Mesendoderm (in vitro differentiated cells): ENCODE results near the gene TNK2.

Experiments used
- DNase-seq: peaks from one replicate; pipeline ENCODE4 v3.0.0; 2013
- H2AK5ac ChIP-seq: 2 replicates; pipeline ENCODE4 v1.6.1; 2013; ENCODE audit warnings: low read length, inconsistent platforms
- H2BK120ac ChIP-seq: 2 replicates; pipeline ENCODE4 v1.6.1; 2013; ENCODE audit warnings: low read depth, mild to moderate bottlenecking, low read length, moderate library complexity, mixed read lengths
- H2BK15ac ChIP-seq: replicated peaks from 2 replicates; pipeline ENCODE4 v1.6.1; 2013; ENCODE audit warnings: low read depth, mild to moderate bottlenecking, moderate library complexity
- H2BK5ac ChIP-seq: 2 replicates; pipeline ENCODE4 v1.6.1; 2013; ENCODE audit warnings: low read length, inconsistent platforms
- H3K18ac ChIP-seq: 2 replicates; pipeline ENCODE4 v1.6.1; 2013; ENCODE audit warnings: mild to moderate bottlenecking, low read length, mixed read lengths
- H3K23ac ChIP-seq: one replicate; pipeline ENCODE4 v1.6.1; 2013; ENCODE audit warnings: low read length
- H3K27ac ChIP-seq: 2 replicates; pipeline ENCODE4 v1.5.1; 2013; ENCODE audit warnings: low read depth, mild to moderate bottlenecking, inconsistent platforms, low read length, moderate library complexity
- H3K27me3 ChIP-seq: 2 replicates; pipeline ENCODE4 v1.6.1; 2013; ENCODE audit warnings: low read length, control low read depth, mild to moderate bottlenecking, inconsistent platforms; ENCODE audit not compliant: insufficient read depth, poor library complexity
- H3K36me3 ChIP-seq: 2 replicates; pipeline ENCODE4 v1.6.1; 2013; ENCODE audit warnings: low read length, inconsistent platforms; ENCODE audit not compliant: control insufficient read depth, insufficient read depth
- H3K4ac ChIP-seq: one replicate; pipeline ENCODE4 v1.6.1; 2013; ENCODE audit warnings: low read depth, mild to moderate bottlenecking, low read length, moderate library complexity
- H3K4me1 ChIP-seq: 2 replicates; pipeline ENCODE4 v1.6.1; 2013; ENCODE audit warnings: low read depth, low read length, inconsistent platforms; ENCODE audit not compliant: control insufficient read depth
- H3K4me2 ChIP-seq: 2 replicates; pipeline ENCODE4 v1.6.1; 2013; ENCODE audit warnings: low read length
- H3K4me3 ChIP-seq: 2 replicates; pipeline ENCODE4 v1.5.1; 2013; ENCODE audit warnings: mild to moderate bottlenecking, low read length
- H3K56ac ChIP-seq: one replicate; pipeline ENCODE4 v1.6.1; 2013; ENCODE audit warnings: low read length
- H3K79me1 ChIP-seq: 2 replicates; pipeline ENCODE4 v1.6.1; 2013; ENCODE audit warnings: low read length, inconsistent platforms
- H3K79me2 ChIP-seq: 2 replicates; pipeline ENCODE4 v1.6.1; 2013; ENCODE audit warnings: mild to moderate bottlenecking, low read length; ENCODE audit not compliant: control insufficient read depth, insufficient read depth
- H3K9ac ChIP-seq: 2 replicates; pipeline ENCODE4 v1.6.1; 2013; ENCODE audit warnings: low read length, inconsistent platforms
- H4K5ac ChIP-seq: one replicate; pipeline ENCODE4 v1.6.1; 2013; ENCODE audit warnings: low read length
- H4K8ac ChIP-seq: one replicate; pipeline ENCODE4 v1.6.1; 2013; ENCODE audit warnings: low read depth, mild to moderate bottlenecking, control low read depth, low read length, moderate library complexity
- WGBS: extraction: QIAGEN DNeasy Blood & Tissue Kit; methylation state at CpG from one replicate; pipeline ENCODE4 v1.1.7; 2013; ENCODE audit warnings: low lambda C conversion rate, missing lambda C conversion rate; ENCODE audit not compliant: insufficient coverage; ENCODE audit errors: extremely low coverage; 5-methylcytosine and 5-hydroxymethylcytosine counted together

Gene TNK2

DNA sequence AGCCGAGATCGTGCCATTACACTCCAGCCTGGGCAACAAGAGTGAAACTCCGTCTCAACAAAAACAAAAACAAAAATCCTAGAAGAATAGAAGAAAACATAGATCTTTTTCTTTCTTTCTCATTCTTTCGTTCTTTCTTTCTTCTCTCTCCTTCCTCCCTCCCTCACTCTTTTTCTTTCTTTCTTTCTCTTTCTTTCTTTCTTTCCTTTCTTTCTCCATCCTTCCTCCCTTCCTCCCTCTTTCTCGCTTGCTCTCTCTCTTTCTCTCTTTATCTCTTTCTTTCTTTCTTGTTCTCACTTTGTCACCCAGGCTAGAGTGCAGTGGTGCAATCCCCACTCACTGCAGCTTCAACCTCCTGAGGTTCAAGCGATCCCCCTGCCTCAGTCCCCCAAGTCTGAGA is 62.9 kb downstream of the TNK2 start:
- Histone ChIP-seq H2AK5ac (no peak overlapping the region), H3K27me3 (no peaks in the 10 kb centered on the region), H3K9ac (no peak overlapping the region), H3K4me3 (no peak overlapping the region), H4K8ac (no peak overlapping the region), H3K79me2 (no peaks in the 10 kb centered on the region), H3K36me3 (no peaks in the 10 kb centered on the region), H3K79me1 (no peaks in the 10 kb centered on the region), H3K56ac (no peak overlapping the region), H4K5ac (no peak overlapping the region), H2BK120ac (no peak overlapping the region), H3K4ac (no peak overlapping the region), H3K4me1 (no peaks in the 10 kb centered on the region), H3K18ac (no peak overlapping the region), H3K4me2 (no peak overlapping the region), H3K23ac (no peak overlapping the region), H2BK15ac (no peak overlapping the region), H2BK5ac (no peak overlapping the region), H3K27ac (no peak overlapping the region)
- no peak for DNase-seq
- 100% methylated on average over 1 of the region's 6 CpGs for WGBS

GRCh38 chr3:195844671-195845218 is 63.6 kb downstream of the TNK2 start:
- Histone ChIP-seq H2AK5ac (no peak overlapping the region), H3K23ac (no peak overlapping the region), H3K27ac (no peak overlapping the region), H4K5ac (no peak overlapping the region), H3K79me1 (no peaks in the 10 kb centered on the region), H3K4me3 (no peak overlapping the region), H3K79me2 (no peaks in the 10 kb centered on the region), H3K18ac (no peak overlapping the region), H3K9ac (no peak overlapping the region), H2BK120ac (no peak overlapping the region), H4K8ac (no peak overlapping the region), H3K56ac (no peak overlapping the region), H2BK15ac (no peak overlapping the region), H3K36me3 (no peaks in the 10 kb centered on the region), H3K4me2 (no peak overlapping the region), H3K4ac (no peak overlapping the region), H3K4me1 (no peaks in the 10 kb centered on the region), H3K27me3 (no peaks in the 10 kb centered on the region), H2BK5ac (no peak overlapping the region)
- 100% methylated on average over 1 of the region's 7 CpGs for WGBS
- no peak for DNase-seq

DNA sequence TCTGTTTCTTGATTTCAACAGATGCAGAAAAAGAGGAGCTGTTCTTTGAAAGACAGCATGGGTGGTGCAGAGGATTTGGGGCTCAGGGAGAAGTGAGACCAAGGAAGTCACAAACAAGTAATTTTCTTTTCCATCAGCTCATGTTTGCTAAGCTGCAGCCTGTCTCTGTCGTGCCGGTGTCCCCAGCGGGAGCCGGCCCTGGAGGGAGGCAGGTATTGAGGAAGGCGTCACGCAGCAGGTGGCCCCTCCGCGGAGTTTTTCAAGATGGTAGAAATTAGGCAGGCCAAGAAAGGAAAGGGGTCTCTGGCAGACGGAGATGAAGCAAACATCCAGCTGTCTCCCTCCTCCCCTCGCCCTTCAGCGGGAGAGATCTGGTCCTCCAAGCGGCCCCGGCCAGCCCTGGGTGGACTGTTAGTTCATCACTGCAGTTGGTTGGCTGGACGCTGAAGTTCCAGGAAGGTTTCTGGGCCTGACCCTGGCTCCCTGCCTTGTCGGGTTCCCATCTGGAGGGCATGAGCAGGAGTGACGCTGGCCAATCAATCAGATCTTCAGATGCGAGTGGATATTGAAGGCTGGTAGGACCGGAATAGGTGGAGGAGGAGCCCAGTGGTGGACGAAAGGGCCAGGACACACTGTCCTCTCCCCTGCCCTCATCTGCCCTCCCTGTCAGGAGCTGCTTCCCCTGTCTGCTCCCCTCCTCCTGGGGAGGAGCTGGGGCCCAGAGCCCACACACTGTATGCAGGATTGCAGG is 68.9 kb downstream of the TNK2 start:
- H4K8ac ChIP-seq = no peak overlapping the region

GRCh38 chr3:195838714-195839113 is 69.6 kb downstream of the TNK2 start:
- H3K4me1 ChIP-seq = no peaks in the 10 kb centered on the region
- no peak overlapping the region for H3K9ac ChIP-seq
- no peak overlapping the region for H3K4ac ChIP-seq
- no peak overlapping the region for H2BK120ac ChIP-seq
- no peak overlapping the region for H3K23ac ChIP-seq
- DNase-seq = no peak
- H3K27ac ChIP-seq = no peak overlapping the region
- H3K56ac ChIP-seq = no peak overlapping the region
- H3K79me1 ChIP-seq = no peaks in the 10 kb centered on the region
- H3K18ac ChIP-seq = no peak overlapping the region
- WGBS = no CpG with 5 or more reads among the region's 5 CpGs
- no peak overlapping the region for H3K4me2 ChIP-seq
- no peak overlapping the region for H2BK15ac ChIP-seq
- H4K5ac ChIP-seq = no peak overlapping the region
- no peaks in the 10 kb centered on the region for H3K79me2 ChIP-seq
- H3K36me3 ChIP-seq = no peaks in the 10 kb centered on the region
- H3K4me3 ChIP-seq = no peak overlapping the region
- H2AK5ac ChIP-seq = no peak overlapping the region
- no peaks in the 10 kb centered on the region for H3K27me3 ChIP-seq
- H4K8ac ChIP-seq = no peak overlapping the region
- no peak overlapping the region for H2BK5ac ChIP-seq

More for the DNA sequence above, 68.9 kb downstream of the TNK2 start:
- Histone ChIP-seq H3K4me3 (no peak overlapping the region), H3K4me2 (no peak overlapping the region), H3K79me2 (no peaks in the 10 kb centered on the region), H4K5ac (no peak overlapping the region), H3K4me1 (no peaks in the 10 kb centered on the region), H3K23ac (no peak overlapping the region), H2BK15ac (no peak overlapping the region), H3K4ac (no peak overlapping the region), H2BK5ac (no peak overlapping the region), H3K27ac (no peak overlapping the region), H3K79me1 (no peaks in the 10 kb centered on the region), H2AK5ac (no peak overlapping the region), H2BK120ac (no peak overlapping the region), H3K27me3 (no peaks in the 10 kb centered on the region), H3K18ac (no peak overlapping the region), H3K9ac (no peak overlapping the region), H3K56ac (no peak overlapping the region), H3K36me3 (no peaks in the 10 kb centered on the region)
- no CpG with 5 or more reads among the region's 19 CpGs for whole genome bisulfite sequencing
- DNase-seq = no peak

DNA sequence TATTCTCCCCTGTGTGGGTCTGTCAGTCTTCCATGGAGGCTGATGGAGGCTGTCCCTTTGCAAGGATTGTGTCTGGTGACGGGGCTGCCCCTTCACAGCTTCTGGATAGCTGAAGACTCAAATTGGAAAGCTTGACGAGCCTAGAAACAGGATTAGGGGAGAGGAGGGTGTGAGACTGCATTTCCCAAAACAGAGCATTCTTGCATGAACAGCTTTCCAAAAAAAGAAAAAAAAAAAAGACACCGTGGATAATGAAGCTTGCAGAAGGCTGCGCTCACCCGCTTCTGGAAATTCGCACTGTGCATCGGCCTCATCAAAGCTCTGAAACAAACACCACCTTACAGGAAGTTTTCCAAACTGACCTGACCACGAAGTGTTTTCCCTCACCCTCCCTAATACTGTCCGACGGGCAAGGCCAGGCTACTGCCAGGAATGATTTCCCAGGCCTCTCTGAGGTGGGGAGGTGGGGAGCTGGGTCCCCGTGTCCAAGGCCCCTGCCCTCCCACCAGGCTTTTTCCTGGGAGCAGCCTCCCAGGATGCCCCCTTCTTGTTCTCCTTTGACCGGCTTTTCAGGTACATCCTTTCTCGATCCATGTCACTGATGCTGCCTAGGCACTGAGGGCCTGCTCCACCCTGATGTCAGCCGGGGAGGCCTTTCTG is 71.7 kb downstream of the TNK2 start:
- Histone ChIP-seq H3K36me3 (no peaks in the 10 kb centered on the region), H3K27ac (no peak overlapping the region), H3K4me1 (no peaks in the 10 kb centered on the region), H4K8ac (no peak overlapping the region), H3K4me3 (no peak overlapping the region), H3K56ac (no peak overlapping the region), H3K4me2 (no peak overlapping the region), H3K9ac (no peak overlapping the region), H2BK120ac (no peak overlapping the region), H3K18ac (no peak overlapping the region), H3K4ac (no peak overlapping the region), H2BK15ac (no peak overlapping the region), H2AK5ac (no peak overlapping the region), H3K23ac (no peak overlapping the region), H3K27me3 (no peaks in the 10 kb centered on the region), H3K79me1 (no peaks in the 10 kb centered on the region), H2BK5ac (no peak overlapping the region), H4K5ac (no peak overlapping the region), H3K79me2 (no peaks in the 10 kb centered on the region)
- WGBS = no CpG with 5 or more reads among the region's 14 CpGs
- DNase-seq = no peak
